GM21786 (cell line): ENCODE measurements around the gene CELF4.

Experiments
- ATAC-seq: cut with Tn5 transposase; IDR thresholded peaks from one replicate; pipeline ENCODE4 v1.9.1; 2021; ENCODE audit not compliant: unreplicated experiment

The CELF4 gene

GRCh38 chr18:37565101-37565976 is at the start of gene CELF4:
CELF4 (minus strand) TSS chr18:37565798.
- no peak for ATAC-seq

DNA sequence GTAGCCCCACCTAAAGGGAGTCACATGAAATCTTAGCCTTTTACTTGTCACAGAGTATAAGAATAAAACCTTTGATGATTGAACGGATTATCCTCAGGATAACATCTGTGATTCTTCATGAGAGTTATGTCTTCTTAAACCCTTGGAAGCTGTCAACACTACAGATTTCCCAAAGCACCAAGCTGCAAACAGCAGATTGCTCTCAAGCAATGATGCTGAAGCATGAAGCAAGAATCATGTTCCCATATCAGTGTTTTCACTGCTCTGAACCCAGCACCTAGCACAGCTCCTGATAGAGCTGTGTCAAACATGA is 47.6 kb upstream of the CELF4 start:
- ATAC-seq = no peak

DNA sequence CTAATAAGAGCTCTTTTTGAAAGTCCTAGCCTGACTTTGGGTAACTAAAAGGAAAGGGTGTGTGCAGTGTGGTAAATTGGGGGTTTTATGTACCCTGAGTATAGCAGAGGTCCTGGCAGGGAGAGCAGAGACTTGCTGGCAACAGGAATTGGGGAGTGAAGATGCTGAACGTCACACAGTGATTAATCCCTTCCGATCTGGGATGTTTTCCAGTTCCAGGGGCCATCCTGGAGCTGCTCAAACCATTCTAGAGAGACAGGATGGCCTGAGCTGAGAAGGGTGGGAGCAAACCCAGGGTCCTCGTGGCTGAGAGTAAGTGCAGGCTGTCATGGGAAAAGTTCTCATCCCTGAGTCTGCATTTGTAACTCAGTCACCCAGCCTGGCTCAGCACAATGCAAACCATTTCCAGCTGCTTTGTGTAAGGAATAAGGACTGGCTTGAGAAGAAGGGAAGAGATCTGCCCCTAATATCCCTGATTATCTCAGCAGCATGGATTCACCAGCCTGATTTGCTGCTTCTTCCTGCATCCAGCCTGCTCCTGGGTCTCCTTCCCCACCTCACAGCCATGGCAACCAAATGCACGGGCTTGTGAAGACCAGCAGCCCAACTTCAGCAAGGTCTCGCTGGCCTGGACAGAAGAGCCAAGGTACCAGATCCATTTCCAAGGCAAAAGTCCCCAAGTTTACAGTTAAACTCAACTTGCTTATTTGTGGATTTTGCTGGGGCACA is 47.1 kb upstream of the CELF4 start:
- ATAC-seq = no peak

- ATAC-seq = no peak
Measured at GRCh38 chr18:37611614-37612279, 46.1 kb upstream of the CELF4 start.

GRCh38 chr18:37608876-37609275 is 43.3 kb upstream of the CELF4 start:
- no peak for ATAC-seq

- ATAC-seq = no peak
Measured at GRCh38 chr18:37607281-37607680, 41.7 kb upstream of the CELF4 start.

GRCh38 chr18:37604032-37604431 is 38.4 kb upstream of the CELF4 start:
- no peak for ATAC-seq

DNA sequence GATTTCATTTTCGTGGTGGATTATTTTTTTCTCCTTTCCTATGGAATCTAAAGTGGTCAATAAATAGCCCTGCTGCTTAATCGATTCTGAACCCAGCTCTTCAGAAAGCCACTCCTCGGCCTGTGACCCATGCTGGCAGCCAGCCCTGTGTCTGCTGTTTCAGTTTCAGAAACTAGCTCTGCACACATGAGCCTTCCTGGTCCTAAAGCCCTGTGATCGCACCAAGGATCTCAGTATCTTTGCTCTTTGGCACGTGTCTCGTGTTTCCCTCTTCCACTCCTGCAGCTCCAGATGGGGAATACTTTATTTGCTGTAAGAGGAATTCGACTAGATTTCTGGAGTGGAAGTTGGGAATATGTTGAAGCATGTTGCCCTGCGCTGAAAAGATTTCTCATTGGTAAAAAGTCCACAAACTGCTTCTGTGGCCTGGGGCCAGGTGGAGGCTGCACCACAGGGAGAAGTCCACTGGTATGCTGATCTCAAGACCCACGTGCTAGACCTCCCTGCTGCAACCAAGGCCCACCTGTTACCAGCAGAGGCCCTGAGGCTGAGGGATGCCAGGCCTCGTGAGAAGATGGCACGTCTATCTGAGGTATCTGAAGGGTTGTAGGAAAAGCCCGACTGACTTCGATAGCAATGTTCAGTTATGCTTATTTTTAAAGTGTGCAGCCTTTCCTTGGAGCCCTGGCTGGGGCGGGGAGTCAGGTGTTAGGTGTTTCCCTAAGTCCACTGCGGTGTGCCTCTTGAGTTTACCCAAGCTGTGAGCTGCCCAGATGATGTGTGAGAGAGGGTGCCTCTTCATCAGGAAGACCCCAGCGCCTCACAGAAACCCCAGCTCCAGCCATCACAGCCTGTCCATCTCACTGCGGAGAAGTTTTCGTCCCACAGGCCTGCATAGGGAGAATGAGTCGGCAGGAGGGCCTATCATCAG is 33.6 kb upstream of the CELF4 start:
- ATAC-seq = no peak

DNA sequence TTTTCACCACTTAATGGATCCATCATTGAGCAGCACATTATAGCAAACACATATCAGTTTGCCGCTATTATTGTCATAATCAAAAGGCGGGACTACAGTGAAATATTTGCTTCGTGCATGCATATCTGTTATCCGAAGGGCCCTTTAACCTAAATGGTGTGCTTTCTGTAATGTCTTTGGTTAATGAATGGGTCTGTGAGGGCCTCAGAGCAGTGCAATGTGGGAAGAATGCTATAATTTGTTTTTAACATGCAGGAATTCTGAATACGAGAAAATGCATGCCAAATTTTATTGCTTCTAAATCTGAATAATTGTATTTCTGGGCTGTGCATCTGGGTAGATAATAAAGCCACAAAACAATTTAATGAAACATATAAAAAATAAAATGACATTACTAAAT is 32.8 kb upstream of the CELF4 start:
- ATAC-seq = no peak

DNA sequence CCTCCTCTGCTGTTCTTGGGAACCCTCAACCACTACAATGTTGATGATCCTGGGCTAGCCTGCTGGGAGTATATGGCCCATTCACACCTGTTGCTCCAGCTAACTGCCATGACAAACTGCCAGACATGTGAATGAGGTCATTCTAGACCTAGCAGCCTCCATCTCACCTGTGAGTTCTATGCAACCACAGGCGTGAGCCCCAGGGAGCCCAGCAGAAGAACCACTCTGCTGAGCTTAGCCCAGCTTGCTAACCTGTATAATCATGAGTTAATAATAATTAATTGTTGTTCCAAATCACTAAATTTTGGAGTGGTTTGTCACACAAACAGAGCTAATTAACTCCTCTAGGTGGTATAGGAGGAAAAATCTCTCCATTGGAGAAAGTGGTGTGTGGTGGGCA is 24.7 kb upstream of the CELF4 start:
- no peak for ATAC-seq

GRCh38 chr18:37588289-37588688 is 22.7 kb upstream of the CELF4 start:
- ATAC-seq = no peak

- ATAC-seq = no peak
Measured at GRCh38 chr18:37586656-37587225, 21.1 kb upstream of the CELF4 start.

DNA sequence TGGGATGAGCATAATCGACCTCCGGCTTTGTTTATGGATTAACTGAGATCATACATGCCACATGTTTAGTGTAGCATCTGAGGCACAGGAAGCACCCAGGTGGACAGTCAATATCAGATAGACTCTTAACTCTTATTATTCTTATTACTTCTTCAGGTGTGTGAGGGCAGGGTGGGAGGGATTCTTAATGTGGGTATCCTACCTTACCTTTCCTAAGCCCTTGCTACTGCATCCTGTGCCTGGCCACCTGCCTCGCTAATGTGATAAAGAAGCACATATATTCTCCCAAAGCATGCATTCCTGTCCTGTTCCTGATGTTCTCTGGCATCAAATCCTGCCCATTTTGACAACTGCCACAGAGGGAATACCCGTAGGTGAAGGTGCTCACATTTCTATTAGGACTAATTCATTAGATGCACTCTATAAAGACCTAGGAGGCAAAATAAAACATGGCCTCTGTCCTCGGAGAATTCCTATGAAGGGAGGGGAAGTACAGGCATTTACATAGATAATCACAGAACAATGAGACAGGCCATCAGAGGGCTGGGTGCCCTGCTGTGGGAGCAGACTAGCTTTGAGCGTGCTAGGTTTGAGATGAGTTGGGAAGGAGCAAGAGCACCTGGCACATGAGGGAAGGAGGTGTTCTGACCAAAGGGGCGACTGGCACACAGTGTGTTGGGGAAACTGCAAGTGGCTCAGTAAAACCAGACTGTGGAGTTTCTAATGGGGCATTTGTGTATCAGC is 19.5 kb upstream of the CELF4 start:
- ATAC-seq = no peak

DNA sequence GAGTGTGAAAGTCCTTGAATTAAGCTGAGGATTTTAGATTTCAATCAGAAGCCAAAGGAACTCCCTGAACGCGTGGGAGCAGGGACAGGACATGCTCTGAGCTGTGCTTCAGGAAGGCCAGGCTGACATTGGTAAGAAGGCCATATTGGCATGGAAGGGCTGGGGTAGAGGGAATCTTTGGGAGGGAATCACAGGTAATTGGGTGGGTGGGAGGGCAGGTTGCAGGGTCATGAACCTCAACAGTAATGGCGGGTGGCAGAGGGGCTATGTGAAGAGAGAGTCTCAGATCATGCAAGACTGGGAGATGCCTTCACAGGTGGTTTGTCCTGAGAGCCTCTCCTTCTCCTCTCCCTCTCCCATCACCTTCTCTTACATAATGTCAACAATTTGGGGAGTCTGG is 18.6 kb upstream of the CELF4 start:
- no peak for ATAC-seq

DNA sequence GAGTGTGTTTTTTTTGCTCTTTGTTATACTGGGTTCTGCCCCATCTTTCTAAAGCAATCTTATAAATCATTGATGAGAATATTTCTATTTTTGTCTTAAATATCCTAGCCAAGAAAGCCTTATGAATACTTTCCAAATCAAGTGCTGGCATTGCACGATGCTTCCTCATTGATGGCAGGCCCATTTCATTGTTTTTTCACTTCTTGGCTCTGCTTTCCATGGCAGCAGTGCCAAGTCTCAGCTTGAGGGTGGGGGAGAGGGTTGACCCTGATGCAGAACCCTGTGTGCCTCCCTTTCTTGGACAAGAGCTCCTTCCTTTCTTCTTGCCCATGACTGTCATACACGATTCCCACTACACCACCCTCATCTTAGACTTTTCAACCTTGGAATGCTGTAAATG is 16.7 kb upstream of the CELF4 start:
- no peak for ATAC-seq

DNA sequence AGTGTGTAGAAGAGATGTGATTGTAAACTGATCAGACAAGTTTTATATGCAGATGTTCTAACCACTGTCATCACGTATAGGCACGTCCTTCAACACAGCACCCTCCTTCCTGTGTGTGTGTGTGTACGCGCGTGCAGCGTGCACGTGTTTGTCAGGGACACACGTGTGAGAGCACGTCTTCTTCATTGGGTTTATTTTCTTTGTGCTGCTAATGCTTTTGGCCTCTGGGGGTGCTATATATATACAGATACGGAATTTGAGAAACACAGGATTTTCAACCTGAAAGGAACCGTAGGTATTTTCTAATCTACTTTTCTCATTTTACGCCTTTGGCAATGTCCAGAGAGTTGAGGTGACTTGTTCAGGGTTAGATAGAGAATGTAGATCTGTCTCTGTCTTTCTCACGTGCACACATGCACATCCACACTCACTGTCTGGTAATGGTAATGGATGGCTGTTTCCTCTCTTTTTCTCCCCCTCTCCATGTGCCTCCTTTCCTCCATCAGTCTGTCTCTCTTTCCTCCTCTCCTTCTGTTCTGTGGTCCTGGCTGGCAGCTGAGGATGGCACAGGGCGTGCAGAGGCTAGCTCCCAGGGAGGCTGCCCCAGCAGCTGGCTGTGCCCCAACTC is 13.4 kb upstream of the CELF4 start:
- no peak for ATAC-seq

GRCh38 chr18:37578182-37578678 is 12.6 kb upstream of the CELF4 start:
- no peak for ATAC-seq

DNA sequence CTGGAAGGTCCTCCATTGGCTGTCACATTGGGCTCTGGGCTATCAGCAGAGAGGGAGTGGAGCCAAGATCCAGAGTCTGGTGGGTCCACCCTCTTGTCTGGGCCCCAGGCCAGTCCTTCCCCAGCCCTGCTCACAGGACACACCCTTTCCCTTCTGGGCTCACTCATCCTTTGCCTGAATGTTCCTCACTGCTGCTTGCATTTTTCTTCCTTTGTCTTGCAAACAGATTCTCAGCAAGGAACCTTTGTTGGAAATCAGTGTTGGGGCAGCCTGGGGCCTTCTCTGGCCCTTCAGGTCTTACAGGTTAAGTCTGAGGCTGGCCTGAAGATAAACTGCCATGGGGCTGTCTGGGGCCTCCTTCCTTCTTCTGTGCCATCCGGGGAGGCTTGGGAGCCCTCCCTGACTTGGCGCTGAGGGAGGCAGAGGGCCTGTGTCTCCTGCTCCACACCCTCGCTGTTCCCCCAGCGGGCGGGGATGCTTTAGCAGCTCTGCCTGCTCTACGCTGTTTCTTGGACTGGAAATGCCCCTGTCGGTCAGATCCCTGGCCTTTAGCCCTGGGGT is 11.5 kb upstream of the CELF4 start:
- ATAC-seq = no peak

- ATAC-seq = no peak
Measured at GRCh38 chr18:37575646-37576045, 10.0 kb upstream of the CELF4 start.
